ENCODE measurements around the gene KRABD2.
A peak's percentile ranks its signal among the peaks of the same experiment; 100 is the strongest.

The KRABD2 gene

GRCh38 chr17:8372422-8372821 is 4.1 kb downstream of the KRABD2 start:
- Histone ChIP-seq H3K4me1 (ENCODE audit: low read length) (peaks cover 23% of the 10 kb centered on the region), H3K4me3 (ENCODE audit: low read length) (no peak overlapping the region), H3K27me3 (replicated peaks; ENCODE audit: insufficient read depth, low read length) (no peaks in the 10 kb centered on the region), H4K20me1 (ENCODE audit: insufficient read depth, low read length) (peaks cover 4% of the 10 kb centered on the region; the same call in 1 of the 2 replicates), H3K9ac (ENCODE audit: low read length) (no peak overlapping the region), H3K9me2 (replicated peaks; ENCODE audit: insufficient read depth, low read length) (no peaks in the 10 kb centered on the region), H3K4me2 (ENCODE audit: low read depth, low read length) (peak overlapping the region; percentile 46; the same call in 1 of the 2 replicates), H3K27ac (ENCODE audit: low read length) (peak overlapping the region; percentile 60; the same call in 1 of the 2 replicates), H3K36me3 (replicated peaks; ENCODE audit: insufficient read depth, low read length) (0 out of 2 replicates have a peak, but pooled peaks cover 5% of the 10 kb centered on the region), H2AFZ (ENCODE audit: low read length) (no peak overlapping the region), H3K79me2 (ENCODE audit: low read length) (peaks cover 6% of the 10 kb centered on the region; the same call in 1 of the 2 replicates), H3K9me3 (replicated peaks; ENCODE audit: insufficient read depth, low read length) (no peaks in the 10 kb centered on the region), H3F3A (ENCODE audit: insufficient read depth, low read length) (peaks cover 22% of the 10 kb centered on the region)
- TF ChIP-seq CTCF (IDR thresholded peaks at IDR 0.05; ENCODE audit: low read length) = no peak
- no peak for TF ChIP-seq EZH2 (optimal IDR thresholded peaks at IDR 0.05; ENCODE audit: low read depth, low read length)
- TF ChIP-seq EZH2phosphoT487 (IDR thresholded peaks at IDR 0.05; ENCODE audit: low read length) = no peak
- DNase-seq = peak; percentile 87

GRCh38 chr17:8371786-8372185 is 4.7 kb downstream of the KRABD2 start:
- no peak overlapping the region for H3K9ac ChIP-seq (ENCODE audit: low read length)
- H3K9me2 ChIP-seq (replicated peaks; ENCODE audit: insufficient read depth, low read length) = no peaks in the 10 kb centered on the region
- H3K27me3 ChIP-seq (replicated peaks; ENCODE audit: insufficient read depth, low read length) = no peaks in the 10 kb centered on the region
- TF ChIP-seq EZH2phosphoT487 (IDR thresholded peaks at IDR 0.05; ENCODE audit: low read length) = no peak
- no peak for TF ChIP-seq CTCF (IDR thresholded peaks at IDR 0.05; ENCODE audit: low read length)
- no peak for TF ChIP-seq EZH2 (optimal IDR thresholded peaks at IDR 0.05; ENCODE audit: low read depth, low read length)
- no peak for DNase-seq
- H3K27ac ChIP-seq (ENCODE audit: low read length) = no peak overlapping the region; the same call in 1 of the 2 replicates
- no peak overlapping the region for H2AFZ ChIP-seq (ENCODE audit: low read length)
- H3K4me1 ChIP-seq (ENCODE audit: low read length) = peaks cover 16% of the 10 kb centered on the region
- no peak overlapping the region for H3K4me2 ChIP-seq (ENCODE audit: low read depth, low read length)
- H3K79me2 ChIP-seq (ENCODE audit: low read length) = peaks cover 6% of the 10 kb centered on the region; the same call in 1 of the 2 replicates
- 0 out of 2 replicates have a peak, but pooled peaks cover 3% of the 10 kb centered on the region for H3K36me3 ChIP-seq (replicated peaks; ENCODE audit: insufficient read depth, low read length)
- H4K20me1 ChIP-seq (ENCODE audit: insufficient read depth, low read length) = no peaks in the 10 kb centered on the region
- peaks cover 16% of the 10 kb centered on the region for H3F3A ChIP-seq (ENCODE audit: insufficient read depth, low read length)
- H3K4me3 ChIP-seq (ENCODE audit: low read length) = no peak overlapping the region
- H3K9me3 ChIP-seq (replicated peaks; ENCODE audit: insufficient read depth, low read length) = no peaks in the 10 kb centered on the region

GRCh38 chr17:8369944-8370343 is 6.6 kb downstream of the KRABD2 start:
- H3K9ac ChIP-seq (ENCODE audit: low read length) = no peak overlapping the region
- DNase-seq = no peak
- no peak overlapping the region for H3K27ac ChIP-seq (ENCODE audit: low read length)
- no peak overlapping the region for H3K4me3 ChIP-seq (ENCODE audit: low read length)
- 0 out of 2 replicates have a peak, but pooled peaks cover 3% of the 10 kb centered on the region for H3K36me3 ChIP-seq (replicated peaks; ENCODE audit: insufficient read depth, low read length)
- TF ChIP-seq CTCF (IDR thresholded peaks at IDR 0.05; ENCODE audit: low read length) (no peak), EZH2 (optimal IDR thresholded peaks at IDR 0.05; ENCODE audit: low read depth, low read length) (no peak), EZH2phosphoT487 (IDR thresholded peaks at IDR 0.05; ENCODE audit: low read length) (no peak)
- no peaks in the 10 kb centered on the region for H3K9me3 ChIP-seq (replicated peaks; ENCODE audit: insufficient read depth, low read length)
- no peaks in the 10 kb centered on the region for H3K9me2 ChIP-seq (replicated peaks; ENCODE audit: insufficient read depth, low read length)
- no peaks in the 10 kb centered on the region for H3K79me2 ChIP-seq (ENCODE audit: low read length)
- H2AFZ ChIP-seq (ENCODE audit: low read length) = no peak overlapping the region
- H3K27me3 ChIP-seq (replicated peaks; ENCODE audit: insufficient read depth, low read length) = no peaks in the 10 kb centered on the region
- H3K4me1 ChIP-seq (ENCODE audit: low read length) = peaks cover 15% of the 10 kb centered on the region
- no peak overlapping the region for H3K4me2 ChIP-seq (ENCODE audit: low read depth, low read length)
- peaks cover 14% of the 10 kb centered on the region for H3F3A ChIP-seq (ENCODE audit: insufficient read depth, low read length)
- no peaks in the 10 kb centered on the region for H4K20me1 ChIP-seq (ENCODE audit: insufficient read depth, low read length)
